NCI-H2107 treated with DMSO at 0.1 percent for 48 hours (cell line): ENCODE results near the gene FAM83C.

Source experiments
- DNase-seq: peaks from one replicate; lab custom pipeline; 2025; ENCODE audit not compliant: unreplicated experiment; lab: John Stamatoyannopoulos, UW

FAM83C gene

DNA sequence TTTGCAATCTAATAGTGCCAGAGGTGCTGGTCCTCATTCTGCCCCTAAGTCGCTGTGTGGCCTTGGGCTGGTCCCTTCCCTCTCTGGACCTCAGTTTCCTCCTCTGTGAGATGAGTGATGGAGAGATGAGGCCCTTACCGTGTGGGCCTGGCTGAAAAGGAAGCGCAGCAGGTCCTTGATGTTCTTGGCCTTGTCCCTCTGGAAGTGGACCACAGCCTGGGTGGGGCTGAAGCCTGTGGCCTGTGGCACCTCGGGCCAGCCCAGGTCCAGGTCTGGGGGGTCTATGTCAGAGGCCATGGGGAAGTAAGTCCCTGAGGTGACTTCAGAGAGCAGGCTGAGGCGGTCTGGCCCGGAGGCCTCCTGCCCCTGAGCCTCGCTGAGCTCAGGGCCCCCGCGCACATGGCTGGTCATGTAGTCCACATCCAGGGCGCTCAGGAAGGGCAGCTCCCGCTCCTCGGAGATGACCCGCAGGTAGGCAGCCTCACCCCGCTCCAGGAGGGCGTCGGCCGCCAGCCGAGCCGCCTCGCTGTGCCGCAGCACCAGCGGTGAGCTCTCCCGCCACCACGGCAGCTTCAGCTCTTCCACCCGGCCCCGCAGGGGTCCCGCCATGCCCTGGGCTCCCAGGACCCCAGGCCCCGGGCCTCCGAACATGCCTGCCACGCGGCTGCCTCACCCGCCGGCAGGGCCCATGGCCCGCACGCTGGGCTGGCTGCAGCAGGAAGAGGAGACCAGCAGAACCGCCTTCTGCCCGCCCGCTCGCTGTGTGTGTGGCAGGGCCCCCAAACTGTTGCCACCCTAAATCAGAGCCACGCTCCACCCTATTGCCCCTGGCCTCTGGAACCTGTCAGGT is at the start of gene FAM83C:
FAM83C (minus strand) TSS at position 772 of the 850 bp plus-strand sequence; CDS start at position 651, 121 bp downstream.
- no peak for DNase-seq

DNA sequence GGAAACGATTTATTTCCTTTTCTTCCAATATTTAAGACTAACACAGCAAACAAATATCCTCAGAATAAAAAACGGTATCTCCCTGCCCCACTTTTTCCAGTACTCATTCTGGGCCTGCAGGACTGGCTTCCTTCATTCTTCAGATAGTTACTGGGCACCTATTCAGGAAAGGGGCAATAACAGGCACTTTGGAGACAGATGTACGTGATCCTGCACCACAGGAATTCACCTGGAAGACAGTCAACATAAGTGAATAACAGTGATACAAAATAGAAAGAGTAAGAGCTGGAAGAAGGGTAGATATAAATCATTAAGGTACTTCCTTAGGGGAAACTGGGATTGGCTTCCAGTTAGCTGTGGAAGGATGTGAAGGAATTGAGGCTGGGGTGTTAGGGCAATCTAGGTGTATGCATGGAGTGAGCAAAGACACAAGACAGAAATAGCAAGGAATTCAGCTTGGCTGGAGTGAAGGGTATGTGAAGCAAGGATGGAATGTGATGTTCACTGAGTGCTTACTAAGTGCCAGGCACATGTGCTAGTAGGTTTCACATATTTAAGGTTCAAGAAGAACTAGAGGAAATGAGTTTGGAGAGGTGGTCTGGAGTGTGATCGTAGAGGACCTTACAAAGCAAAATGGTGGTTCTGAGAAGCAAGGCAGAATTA is 49.3 kb upstream of the FAM83C start:
- DNase-seq = no peak

DNA sequence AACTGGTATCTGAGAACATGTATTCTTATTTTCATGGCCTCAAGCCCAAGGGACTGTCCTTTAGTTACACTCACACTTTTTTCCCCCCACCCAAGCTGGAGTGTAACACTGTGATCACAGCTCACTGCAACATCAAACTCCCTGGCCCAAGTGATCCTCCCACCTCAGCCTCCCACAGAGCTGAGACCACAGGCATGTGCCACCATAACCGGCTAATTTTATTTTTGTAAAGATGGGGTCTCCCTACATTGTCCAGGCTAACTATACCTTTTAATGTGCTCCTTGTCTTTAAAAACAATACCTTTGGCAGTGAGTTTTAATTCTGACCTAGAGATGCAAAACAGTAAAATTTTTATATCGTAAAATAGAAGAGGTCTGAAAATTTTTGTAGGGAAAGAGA is 48.2 kb upstream of the FAM83C start:
- DNase-seq = no peak

DNA sequence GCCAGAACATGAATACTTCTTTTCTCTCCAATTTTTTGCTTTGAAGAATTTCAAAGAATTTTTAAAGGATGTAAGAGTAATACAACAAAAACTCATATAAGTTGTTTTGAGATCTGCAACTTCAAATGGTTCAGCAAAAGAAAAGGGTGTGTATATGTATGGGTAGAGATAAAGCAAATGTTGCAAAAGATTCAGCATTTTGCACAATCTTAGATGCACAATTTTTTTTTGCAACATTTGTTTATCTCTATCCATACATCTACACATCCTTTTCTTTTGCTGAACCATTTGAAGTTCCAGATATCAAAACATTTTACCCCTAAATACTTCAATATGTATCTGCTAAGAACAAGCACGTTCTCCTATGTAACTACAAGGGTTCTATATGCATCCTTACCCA is 47.4 kb upstream of the FAM83C start:
- no peak for DNase-seq

DNA sequence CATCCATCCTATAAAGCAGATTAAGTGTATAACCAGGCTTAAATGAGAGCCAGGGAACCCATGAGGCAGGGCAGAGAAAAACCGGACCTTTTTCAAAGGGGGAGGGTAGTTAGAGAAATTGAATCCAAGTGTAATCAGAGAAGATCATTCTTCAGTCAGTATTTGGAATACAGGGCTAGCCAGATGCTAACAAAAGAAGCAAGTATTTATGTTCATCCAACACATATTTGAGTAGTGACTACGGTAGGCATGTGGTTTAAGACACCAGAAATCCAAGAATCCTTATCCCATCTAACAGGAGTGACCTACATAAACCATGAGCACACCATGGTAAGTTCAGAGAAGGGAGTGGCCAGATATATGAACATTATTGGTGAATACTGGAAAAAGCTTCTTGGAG is 46.8 kb upstream of the FAM83C start:
- no peak for DNase-seq

DNA sequence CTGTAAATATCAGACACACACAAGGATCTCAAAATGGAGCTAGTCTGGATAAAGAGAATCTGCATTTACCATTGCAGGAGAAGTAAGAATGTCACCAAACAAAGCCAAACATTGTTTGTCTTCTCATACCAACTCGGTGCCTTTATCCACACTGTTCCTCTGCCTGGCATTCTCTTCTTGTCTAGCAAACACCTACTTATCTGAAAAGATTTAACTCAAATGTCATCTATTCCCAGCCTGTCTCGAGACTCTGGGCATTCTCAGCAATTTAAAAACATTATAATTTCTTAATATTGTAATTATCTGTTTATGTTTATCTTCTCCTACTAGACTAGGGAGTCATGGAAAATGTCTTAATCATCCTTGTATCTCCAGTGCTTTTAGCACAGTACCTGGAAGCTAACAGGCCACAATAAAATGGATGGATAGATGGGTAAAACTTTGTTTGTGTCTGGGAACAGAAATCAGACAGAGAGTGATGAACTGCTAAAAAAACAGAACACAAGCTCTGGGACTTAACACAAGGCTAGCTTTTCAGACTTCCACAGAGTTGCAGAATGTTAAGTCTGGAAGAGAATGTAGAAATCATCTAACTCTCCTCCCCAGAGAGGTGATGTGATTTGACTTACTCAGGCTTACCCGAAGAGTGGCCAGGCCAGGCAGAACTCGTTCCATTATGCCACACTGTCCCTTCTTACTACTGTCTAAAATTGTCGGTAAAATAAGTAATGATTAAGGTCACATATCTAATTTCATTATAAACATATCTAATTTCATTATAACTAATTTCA is 42.3 kb upstream of the FAM83C start:
- no peak for DNase-seq

DNA sequence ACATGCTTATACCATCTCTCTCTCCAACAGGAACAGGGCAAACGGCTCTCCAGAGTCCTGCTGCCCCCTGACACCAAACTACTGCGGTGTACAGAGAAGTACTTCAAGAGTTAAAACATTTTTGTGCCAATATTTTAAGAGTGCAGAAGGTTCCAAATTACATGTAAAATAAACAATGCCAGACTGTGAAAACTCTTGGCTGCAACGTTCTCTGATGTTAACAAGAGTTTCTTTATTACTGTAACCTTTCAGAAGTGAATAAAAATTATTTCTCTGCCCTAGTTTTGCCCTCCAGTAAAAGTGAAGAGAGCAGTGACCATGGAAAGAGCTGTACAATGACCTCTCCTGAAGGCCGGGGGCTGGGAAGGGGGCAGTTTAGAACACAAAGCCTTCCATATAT is 41.4 kb upstream of the FAM83C start:
- DNase-seq = no peak

DNA sequence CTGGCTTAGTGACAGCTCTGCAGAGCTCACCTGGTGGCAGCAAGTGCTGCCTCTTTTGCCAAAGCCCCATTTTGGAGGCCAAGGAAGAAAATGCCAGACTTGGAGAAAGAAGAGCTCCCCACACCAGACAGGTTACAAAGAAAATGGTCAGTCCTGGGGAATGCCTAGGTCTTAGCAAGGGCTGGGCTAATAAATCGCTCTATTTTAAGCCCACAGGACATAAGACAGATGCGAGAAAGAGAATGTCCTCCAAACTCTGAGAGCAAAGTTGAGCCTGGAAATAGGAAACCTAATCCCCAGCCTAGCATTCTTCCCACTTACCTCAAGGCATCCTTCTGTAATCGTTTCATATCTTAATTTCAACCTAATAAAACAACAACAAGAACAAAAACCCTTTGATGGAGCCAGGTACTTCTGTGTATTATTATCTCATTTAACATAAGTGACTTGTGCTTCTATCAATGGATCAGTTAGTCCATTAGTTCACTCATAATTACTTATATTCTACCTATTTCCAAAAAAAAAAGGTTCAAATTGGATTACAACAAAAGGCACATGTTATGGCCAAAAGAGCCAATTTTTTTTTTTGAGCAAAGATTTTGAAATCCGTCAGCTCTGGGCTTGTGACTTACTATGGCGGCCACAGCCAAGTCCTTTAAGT is 40.4 kb upstream of the FAM83C start:
- DNase-seq = no peak

DNA sequence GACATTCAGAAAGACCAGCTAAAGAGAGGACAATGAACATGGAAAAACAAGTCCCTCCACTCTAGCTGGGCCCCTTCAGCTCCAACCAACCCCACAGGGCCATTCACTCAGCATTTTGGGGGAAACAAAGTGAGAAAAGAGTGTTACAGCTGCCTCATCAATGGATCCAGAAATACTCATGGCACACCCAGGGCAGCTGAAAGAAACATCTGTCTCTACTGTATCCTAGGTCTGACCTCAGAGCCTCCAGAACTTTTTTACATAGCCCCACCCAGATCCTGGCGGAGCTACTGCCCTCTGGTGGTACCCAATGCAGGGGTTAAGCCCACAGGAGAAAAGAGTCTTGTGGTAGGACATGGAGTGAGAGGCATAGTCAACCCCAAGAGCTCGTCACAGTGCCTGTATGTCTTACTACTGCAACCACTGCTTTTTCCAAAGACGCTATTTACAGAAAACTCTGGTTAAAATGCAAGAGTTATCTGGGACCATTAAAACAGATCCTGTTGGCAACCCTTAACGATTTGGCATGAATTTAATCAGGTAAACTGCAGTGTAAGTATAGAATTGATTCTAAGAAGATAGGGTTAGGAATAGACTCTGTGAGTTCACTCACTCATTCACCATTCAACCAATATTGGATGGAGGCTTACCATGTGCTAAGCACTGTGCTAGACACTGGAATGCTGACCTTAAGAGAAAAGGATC is 37.4 kb upstream of the FAM83C start:
- no peak for DNase-seq

DNA sequence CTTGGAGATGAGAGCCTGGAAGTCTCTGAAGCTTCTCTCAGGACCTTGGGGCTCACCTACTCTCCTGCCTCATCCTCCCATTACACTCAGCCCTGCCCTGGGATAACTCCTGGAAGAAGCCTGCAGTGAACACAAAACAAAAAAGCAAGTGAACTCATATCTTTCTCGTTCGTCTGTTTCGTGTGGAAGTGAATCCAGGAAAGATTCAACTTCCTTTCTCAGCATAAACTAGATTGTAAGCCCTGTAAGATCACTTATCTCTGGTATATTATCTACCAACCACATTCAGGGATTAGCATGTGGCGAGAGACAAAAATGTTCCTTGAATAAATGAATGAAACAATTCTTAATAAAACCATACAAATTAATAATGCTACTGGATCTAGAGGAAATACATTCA is 36.5 kb upstream of the FAM83C start:
- no peak for DNase-seq

DNA sequence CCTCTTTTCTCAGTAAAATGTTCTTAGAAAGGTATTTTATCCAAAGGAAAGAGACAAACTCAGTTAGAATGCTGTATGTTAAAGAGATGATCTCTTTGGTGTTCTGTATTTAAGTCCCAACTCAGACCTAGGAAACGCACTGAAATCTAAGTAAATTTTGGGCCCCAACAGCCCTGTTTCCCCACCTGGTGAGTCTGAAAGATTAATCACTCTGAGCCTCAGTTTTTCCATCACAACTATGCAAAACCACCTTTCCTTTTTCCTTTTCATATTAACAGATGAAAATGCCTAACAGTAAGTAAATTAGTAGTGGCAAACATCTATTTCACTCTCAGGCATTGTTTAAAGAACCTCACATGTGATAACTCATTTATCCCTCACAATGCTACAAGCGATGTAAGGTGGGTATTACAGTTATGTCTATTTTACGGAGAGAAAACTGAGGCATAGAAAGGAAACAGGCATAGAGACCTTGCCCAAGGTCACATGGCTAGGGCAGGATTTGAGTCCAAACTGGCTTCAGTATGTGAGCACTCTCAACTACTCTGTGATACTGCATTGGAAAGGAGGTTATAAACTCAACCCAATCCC is 36.0 kb upstream of the FAM83C start:
- no peak for DNase-seq

DNA sequence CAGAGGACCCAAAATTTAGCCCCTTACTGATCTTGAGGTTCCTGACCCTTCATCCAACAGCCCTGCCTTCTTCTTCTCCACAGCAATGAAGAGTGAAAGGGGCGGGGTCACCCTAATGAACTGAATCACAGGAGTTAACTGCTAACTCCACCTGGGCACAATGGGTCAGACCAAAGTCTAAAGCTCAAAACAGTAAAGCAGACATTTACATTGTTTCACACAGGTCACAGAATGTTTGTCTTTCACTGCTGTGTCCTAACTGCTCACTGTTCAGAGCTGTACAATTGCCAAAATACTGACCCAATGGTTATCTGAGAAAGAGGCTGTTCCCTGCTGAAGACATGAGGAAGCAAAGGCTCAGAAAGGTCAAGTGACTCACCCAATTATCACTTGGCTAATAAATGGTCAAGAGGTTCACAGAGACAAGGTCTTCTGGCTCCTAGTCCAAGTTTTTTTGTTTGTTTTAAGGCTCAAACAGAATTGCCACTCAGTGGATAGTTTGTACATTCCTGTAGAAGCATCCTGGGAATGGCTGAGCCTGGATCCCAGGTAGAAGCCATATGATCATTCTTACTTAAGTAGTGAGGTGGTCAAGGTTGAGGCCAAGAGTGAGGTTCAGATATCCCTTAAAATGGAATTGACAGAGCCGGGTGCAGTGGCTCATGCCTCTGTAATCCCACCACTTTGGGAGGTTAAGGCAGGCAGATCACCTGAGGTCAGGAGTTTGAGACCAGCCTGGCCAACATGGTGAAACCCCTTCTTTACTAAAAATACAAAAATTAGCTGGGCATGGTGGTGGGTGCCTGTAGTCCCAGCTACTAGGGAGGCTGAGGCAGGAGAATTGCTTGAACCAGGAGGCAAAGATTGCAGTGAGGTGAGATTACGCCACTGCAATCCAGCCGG is 35.1 kb upstream of the FAM83C start:
- no peak for DNase-seq

DNA sequence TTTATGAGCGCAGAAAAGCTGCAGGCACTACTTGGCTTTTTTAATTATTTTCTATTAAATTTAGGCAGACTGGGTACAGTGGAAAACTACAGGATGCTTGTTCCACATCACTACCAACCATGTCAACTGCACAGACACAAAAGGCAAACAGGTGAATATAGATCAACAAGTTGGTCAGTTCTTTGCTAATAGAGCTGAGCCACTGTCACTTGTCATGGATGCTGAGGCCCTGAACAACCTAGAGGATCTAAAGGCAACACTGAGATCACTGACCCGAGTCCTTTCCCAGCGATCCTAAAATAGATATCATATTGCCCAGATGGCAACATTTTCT is 34.5 kb upstream of the FAM83C start:
- no peak for DNase-seq

DNA sequence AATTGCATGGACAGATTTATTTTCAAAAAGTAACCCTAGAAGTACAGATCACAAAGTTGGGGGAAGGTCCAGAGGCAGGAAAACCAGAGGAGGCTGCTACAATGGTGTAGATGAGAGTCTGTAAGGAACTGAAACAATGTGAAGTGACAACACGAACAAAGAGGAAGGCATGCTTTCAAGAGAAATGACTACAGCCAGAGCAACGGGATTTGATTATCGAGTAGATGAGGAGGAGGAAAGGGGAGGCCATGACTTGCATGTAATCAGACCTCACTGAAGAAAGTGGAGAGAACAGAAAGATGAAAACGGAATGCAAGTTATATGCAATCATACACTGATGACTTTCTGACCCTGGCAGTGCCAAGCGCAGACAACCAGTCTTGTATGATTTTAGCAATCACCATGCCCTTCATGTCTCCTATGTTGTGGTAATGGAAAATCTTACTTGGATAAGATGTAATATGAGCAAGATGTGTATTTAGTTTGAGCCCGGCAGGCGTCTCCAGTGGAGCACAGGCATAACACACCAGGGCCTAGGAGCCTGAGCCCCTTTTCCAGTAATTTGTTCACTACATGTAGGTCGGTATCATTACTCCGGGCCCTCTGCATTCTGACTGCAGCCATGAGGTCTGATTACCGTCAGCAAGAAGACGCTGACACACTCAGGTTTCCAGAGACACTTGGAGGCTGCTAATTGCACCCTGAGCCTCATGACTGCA is 34.0 kb upstream of the FAM83C start:
- DNase-seq = no peak

DNA sequence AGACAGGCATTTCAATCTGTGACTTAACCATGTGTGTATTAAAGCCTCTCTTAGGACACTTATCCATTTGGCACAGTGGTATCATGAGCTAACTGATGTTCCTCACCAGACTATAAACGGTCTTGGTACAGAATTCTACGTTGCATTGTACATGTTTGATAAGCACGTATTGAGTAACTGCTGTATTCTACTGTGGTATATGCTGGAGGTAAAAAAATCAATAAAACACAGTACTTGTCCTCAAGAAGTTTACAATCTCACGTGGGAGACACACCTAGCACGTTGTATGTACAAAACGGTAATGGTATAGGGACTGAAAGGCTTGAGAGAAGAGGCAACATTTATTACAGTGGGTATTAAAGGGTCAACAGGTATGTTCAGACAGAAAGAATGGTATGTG is 33.2 kb upstream of the FAM83C start:
- DNase-seq = no peak

DNA sequence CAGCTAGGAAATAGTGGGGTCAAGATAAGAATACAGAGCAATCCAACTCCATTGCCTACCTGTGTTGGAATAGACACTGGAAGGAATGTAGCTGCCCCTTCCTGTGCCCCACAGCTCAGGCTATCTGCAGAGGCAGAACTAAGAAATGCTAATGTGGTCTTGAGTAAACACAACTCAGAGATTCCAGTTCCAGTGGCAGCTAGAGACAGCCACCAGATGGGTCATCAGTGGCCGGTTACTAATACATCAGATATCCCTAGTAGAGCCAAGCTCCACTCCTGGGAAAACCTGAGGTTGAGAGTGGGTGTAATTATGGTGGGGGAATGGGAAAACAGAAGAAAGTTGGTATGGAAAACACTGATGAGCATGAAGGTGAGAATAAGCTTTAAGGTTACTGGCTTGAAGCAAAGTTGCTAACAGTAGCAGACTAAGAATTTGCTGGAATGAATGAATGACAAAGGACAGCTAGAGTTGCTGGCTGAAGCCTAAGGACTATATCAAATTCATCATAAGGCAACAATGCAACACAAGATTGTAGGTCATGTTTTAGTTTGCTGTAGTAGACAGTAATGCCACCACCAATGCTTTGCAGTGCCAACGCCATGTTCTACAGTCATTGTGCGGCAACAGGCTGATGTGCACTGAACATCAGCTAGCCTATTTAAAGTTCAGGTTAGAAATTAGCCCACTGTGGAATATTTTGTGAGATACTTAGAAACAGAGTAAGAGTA is 28.3 kb upstream of the FAM83C start:
- no peak for DNase-seq

DNA sequence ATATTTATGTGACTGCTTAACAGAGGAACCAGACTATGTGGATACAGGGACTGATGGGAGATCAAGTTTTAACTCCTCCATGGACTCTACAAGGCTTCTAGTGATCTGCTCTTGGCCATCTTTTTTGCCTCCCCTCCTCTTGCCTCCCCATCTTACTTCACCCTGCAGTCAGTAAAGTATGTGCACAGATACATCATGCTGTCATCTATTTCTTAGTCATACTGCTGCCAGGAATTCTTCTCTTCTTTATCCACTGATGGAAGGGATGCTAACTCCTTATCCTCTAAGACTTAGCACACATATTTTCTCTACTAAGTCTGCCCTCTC is 27.6 kb upstream of the FAM83C start:
- DNase-seq = no peak

DNA sequence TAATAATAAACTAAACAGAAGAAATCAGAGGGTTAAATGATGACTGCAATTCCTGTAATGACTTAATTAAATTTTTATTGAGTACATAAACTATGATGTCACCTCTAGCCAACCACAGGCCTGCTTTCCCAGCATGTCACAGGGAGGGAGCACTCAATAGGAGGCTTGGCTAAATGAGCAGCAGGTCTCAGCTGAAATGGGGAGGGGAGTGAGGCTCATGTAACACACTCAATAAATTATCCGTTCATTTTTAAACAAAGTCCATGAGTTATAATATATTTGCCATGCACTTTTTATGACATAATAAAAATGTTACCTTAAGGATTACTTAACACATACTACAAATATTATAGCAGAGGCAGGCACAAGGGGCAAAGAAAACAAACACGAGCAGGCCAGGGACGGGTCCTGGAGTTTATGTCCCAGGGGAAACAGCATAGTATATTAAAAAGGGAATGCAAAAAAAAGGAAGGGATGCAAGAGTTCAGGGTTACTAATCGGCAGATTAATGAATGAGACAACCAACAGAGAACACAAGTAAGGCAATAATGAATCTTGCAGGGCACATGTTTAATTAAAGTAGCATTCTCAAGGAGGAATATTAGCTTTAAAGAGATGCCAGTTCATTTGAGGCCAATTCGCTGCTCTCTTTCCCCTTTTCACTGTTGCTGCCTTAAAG is 27.1 kb upstream of the FAM83C start:
- DNase-seq = no peak
